GM18507 (cell line): ENCODE data around the gene KCNH6.

Source experiments
- DNase-seq: peaks from one replicate; pipeline ENCODE4 v3.0.0; 2011; ENCODE audit warnings: low read depth; ENCODE audit not compliant: insufficient read length; ENCODE audit errors: extremely low spot score
- FAIRE-seq: peaks from 2 replicates; lab custom pipeline; 2011; peaks lifted over from hg19 to GRCh38; lab: Jason Lieb, UNC

Gene KCNH6

DNA sequence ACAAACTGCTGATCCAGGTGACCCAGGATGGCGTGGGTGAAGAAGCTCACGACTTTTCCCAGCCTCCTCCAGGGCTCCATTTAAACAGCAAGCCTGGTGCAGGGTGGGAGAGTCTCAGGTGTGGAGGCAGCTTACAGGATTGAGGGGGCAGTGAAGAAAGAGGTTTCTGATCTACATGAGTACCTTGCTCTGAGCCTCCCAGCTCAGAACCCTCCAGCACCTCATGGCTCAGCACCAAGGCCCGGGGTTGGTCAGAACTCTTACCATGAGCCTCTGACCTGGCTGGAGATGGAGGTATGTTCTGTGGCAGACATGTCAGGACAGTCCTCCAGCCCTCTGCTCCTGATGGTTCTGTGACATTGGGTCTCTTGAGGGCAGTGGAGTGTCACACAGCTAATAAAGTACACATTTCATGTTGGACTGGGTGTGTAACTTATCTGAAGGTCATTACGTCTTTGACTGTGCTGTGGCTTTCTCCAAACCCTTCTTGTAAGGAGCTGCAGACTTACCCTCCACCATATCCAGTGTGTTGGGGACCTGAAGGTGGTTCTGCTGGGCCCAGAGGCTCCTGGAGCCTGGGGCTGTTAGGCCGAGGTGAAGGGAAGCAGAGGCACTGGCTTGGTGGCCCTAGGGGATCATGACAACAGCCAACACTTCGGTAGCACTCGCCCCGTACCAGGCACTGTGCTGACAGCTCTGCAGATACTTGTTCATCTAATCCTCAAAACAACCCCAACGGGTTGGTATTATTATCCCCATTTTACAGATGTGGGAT, 23.3 kb downstream of the KCNH6 start:
- no peak for DNase-seq
- no peak for FAIRE-seq

DNA sequence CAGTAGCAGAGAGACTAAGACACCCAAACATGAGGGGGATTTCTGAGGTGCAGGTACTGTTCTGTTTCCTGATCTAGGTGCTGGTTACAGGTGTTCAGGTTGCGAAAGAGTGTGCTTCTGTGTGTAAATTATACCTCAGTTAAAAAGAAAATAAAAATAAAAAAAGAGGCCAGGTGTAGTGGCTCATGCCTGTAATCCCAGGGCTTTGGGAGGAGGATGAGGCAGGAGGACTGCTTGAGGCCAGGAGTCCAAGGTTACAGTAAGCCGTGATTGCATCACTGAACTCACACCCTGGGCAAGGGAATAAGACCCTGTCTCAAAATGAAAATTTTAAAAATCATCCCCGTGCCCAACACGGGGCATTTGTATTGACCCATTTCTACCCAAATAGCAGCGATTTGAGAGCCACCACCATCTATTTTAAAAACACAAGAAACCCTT, 23.9 kb downstream of the KCNH6 start:
- DNase-seq, result no peak
- FAIRE-seq, result no peak

DNA sequence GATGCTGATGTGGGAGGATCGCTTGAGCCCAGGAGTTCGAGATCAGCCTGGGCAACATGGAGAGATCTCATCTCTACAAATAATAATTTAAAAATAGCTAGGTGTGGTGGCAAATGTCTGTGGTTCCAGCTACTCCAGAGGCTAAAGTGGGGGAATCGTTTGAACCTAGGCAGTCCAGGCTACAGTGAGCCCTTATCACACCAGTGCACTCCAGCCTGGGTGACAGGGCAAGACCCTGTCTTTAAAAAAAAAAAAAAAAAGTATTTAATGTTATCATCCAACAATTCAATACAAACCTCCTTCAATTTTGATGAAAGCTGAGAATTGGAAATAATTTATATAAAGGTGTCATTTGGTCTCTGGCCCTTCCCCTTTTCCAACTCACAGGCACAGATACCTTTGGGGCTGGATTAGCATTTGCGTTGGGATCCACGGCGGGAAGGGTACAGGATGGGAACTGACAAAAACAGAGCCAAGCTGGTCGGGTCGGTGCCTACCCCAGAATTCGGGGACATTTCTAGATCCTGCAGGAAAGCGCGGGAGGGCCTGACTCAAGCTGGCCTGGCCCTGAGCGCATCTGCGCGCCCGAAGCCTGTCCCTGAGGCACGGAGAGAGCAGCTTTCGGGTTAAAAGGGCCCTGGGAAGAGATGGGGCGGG, 26.3 kb downstream of the KCNH6 start:
- DNase-seq (no peak), FAIRE-seq (no peak)

DNA sequence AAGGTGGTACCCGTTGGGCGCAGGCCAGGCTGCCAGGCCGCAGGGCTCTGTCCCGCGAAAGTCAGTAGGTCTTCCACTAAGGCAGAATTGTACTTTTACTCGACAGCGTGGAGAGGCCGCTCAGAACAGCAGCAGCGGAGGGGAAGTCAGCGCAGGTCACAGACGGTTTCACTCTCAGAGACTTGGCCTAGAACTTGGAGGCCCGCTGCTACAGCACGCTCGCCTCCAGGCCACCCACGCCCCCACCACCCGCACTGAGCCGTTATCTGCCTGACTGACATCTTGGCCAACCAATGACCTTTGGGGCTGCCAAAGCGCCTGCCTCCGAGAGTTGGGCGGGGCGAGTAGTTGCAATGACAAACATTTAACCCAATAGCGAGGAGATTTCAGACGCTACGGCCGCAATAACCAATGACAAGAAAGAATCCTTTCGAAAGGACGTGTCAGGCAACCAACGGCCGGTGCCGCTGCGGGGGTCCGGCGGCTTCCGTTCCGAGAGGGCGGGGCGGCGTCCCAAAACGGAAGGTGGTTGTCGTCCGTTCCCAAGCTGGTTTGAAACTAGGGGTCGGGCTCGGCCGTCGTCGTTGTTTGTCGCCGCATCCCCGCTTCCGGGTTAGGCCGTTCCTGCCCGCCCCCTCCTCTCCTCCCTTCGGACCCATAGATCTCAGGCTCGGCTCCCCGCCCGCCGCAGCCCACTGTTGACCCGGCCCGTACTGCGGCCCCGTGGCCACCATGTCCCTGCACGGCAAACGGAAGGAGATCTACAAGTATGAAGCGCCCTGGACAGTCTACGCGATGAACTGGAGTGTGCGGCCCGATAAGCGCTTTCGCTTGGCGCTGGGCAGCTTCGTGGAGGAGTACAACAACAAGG, 27.0 kb downstream of the KCNH6 start, which contains the start of gene DCAF7:
DCAF7 (plus strand) TSS at position 532 of the 871 bp plus-strand sequence; CDS start at position 733, 201 bp downstream.
- DNase-seq (peak; percentile 99), FAIRE-seq (peak; percentile 97)

DNA sequence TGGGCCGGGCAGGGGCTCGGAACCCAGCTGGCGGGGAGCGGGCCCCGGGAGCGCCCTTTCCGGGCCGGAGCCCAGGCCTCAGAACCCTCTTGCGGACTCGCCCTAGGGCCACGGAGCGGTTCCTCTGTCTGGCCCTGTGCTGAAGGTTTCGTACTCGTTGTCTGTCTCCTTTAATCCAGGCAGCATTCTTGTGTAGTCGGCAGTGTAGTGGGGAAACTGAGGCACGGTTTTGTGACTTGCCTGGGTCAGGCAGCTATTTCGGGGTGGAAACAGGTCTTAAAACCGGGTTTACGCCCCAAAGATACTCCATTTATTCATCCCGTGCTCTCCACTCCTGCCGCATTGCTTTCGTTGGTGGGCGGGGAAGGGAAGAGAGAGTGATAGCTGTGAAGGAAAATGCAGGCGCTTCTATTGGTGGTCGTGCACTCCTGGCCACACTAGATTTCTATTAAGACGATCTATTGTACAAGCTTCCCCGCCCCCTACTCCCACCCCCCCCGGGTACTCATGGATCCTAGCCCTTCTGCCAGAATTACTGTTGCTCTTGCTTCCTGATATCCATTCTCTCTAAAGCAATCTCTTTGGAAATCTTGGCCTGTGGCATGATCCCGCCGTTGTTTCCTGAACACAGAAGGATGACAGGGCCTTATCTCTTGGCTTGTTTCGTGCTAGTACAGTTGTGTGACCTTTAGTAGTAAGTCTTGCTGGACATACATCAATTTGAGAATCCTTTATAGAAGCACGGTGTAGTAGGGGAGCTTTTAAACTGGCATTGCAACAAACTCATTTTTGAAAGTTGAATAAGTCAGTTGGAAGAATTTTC, 27.9 kb downstream of the KCNH6 start:
- DNase-seq (no peak), FAIRE-seq (no peak)

DNA sequence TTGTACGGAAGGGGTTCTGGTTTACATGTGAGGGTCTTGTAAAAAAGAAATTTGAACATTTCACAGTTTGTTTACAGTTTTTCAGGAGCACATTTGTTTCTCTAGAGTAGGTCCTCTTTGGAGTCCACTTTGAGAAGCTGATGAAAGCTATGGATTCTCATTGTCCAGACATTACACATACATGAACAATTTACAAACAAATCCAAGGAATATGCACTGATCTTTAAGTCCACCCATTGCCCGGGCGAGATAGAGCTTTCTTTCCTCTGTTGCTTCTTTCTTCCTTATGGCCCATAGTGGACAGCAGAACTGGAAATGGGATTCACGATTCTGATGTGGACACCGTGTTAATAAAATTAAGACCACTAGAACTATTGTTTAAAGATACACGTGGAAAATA, 29.1 kb downstream of the KCNH6 start:
- no peak for DNase-seq
- no peak for FAIRE-seq

DNA sequence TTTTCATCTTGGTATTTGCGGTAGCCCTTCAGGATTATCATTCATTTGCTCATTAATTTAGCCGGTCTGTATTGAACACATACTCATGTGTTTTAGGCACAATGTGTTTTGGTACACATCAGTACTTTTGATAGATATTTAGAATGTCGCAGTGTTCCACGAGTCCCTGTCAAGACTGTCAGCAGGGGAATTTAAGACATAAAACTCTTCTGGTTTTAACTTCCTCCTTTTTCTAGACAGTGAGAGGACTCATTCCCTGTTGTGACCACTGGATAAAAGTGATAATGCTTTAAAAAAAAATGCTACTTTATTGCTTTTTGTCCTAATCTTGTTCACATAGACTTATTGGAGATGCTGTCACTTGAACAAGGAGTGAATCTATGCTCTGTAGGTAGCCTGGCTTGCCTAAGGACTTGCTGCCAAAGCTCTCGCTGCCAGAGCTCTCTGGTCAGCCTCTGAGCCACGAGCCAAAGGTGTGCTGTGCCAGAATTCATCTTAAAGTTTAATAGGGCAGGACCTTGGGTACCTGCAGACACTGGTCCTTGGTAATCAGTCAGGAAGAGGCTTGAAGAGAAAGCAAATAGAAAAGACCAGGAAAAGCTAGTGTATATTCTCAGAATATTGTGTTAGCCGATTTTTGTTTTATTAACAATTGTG, 32.5 kb downstream of the KCNH6 start:
- FAIRE-seq, result no peak
- DNase-seq, result no peak

DNA sequence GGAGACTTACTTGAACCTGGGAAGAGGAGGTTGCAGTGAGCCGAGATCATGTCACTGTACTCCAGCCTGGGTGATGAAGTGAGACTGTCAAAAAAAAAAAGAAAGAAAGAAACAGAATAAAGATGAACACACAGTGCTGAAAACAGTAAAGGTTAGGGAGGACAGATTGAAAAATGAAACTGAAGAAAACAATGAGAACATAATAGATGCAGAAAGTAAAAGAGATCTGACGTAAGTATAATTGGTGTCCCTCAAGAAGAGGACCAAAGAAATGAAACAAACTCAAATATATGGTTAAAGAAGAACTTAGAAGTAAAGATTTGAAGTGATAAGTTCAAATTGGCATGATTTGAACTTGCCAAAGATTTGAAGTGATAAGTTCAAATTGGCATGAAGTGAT, 34.3 kb downstream of the KCNH6 start:
- DNase-seq (no peak), FAIRE-seq (no peak)

DNA sequence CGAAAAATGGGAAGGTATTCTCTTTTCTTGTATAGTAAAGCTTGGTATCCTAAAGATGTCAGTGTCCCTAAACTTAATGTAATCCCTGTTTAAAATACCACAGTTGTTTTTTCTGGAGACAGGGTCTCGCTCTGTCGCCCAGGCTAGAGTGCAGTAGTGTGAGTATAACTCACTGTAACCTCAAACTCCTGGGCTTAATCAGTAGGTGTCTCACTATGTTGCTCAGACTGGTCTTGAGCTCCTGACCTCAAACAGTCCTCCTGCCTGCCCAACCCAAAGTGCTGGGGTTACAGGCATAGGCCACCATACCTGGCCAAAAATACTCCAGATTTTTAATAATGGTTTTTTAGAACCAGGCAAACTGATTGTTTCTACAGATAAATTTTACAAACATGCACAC, 35.3 kb downstream of the KCNH6 start:
- DNase-seq (no peak), FAIRE-seq (no peak)

DNA sequence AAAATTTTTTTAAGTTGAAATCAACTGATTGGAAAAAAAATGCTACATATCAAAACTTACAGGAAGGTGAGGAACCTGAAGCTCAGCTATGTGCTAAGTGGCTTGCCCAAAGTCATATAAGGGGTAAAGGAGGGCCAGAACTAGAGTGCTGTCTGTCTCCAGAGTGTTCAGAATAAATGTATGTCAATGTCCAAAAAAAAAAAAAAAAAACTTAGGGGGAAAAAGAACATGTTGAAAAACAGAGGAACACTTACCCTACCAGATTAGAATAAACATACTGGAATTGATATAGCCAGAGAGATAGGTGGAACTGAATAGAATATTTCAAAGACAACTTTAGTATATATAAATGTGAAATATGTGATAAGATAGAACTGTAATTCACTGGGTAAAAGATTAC, 38.7 kb downstream of the KCNH6 start:
- FAIRE-seq (no peak), DNase-seq (no peak)

DNA sequence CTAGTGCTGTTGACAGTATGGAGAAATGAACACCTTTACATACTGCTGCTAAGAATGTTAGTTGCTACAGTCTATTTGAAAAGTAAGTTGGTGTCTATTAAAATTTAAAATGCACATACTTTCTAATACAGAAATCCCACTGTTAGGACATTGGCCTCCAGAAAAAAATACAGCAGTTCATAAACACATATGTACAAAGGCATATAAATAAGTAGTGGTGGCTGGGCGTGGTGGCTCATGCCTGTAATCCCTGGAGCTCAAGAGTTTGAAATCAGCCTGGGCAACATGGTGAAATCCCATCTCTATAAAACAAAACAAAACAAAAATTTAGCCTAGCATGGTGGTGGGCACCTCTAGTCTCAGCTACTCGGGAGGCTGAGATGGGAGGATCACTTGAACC, 40.2 kb downstream of the KCNH6 start:
- FAIRE-seq (no peak), DNase-seq (no peak)

DNA sequence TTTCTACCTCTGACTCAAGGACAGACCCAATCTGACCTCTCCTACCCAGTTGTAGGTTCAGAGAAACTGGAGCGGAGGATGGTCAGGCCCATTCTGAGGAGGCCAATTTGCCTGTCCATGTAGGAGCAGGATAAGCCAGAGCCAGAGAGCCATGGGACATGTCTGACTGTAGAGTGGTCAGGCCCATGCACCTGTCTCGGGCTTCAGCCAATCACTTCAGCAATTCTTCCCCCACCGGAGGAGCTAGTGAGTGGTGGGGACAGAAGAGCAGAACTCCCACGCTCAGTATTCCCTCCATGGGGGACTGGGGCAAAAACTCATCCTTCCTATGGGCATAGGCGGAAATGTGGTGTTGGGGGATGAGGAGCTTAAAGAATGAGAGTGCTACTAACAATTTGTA, 41.4 kb downstream of the KCNH6 start:
- FAIRE-seq (no peak), DNase-seq (no peak)

DNA sequence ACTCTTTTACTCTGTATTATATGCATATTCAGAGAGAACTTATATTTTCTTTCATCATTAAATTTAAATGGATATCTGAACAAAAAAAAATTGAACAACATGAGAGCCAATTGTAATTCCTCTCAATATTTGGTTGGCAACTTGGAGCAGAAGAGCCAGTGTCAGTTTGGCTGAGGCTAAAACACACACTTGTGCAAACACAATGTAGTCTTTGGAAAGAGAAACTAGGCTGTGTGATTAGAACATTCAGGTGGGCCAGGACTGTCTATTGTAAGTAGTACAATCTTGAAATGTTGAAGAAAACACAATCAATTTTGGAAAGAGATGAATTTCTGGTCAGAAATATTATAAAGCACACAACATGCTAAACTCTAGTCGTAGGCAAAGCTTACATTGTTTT, 44.1 kb downstream of the KCNH6 start:
- DNase-seq (no peak), FAIRE-seq (no peak)

DNA sequence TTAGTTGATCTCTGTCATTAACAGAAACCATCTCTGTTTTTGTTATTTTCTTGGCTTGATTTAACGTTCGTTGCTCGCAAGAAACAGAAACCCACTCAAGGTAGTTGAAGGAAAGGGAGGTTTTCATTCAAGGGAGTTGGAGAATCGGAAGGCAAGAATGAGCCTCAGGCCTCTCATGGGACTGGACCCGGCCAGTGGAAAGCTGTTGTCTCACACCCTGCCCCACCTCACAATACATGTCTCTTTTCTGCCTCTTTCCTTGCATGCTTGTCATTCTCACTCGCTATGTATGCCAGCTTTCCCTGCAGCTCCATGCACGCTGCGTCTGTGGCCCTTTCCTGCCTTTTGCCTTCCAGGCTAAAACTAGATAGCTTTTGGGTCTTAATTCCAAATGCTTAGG, 45.4 kb downstream of the KCNH6 start:
- DNase-seq (no peak), FAIRE-seq (no peak)

DNA sequence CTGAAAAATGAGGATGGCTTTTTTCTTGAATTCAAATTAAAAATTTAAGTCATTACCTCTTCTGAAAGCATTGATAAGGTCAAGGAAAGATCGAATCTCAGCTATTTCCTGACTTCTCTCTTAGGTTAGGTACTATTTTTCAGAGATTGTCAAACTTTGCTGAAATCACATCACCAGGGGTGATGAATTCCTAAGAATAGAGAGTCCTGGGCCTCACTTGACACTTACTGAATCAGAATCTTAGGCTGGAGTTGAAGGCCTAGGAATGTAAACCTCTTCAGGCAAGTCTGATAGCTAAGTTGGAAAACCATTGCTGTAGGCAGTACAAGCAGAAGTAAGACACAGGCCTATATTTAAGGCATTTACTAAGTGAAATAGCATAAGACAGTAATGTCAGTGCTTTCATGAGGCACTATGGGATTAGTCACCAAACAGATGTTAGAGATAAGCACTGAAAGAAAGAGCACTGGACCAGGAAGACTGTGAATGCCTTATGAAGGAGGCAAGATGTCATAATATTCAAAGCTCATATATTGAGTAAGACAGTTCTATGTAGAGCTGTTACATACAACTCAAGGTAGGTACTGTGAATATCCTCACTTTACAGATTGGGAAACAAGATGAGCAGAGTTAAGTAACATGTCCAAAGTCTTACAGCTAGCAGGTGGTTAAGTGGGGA, 48.6 kb downstream of the KCNH6 start:
- FAIRE-seq, result no peak
- no peak for DNase-seq

DNA sequence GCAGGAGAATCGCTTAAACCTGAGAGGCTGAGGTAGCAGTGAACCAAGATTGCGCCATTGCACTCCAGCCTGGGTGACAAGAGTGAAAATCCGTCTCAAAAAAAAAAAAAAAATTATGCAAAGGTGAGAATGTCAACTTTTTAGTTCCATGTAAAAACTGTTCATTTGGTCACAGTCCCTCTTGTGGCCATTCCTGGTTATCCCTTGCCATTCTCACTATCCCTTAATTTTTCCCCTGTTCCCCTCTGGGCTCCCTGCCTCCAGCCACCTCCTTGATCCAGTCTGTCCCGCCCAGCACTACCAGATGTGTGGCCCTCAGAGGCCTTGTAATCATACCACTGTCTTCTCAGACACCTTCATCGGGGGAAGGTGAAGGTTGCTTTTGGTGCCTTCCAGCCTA, 50.5 kb downstream of the KCNH6 start:
- FAIRE-seq, result no peak
- no peak for DNase-seq

DNA sequence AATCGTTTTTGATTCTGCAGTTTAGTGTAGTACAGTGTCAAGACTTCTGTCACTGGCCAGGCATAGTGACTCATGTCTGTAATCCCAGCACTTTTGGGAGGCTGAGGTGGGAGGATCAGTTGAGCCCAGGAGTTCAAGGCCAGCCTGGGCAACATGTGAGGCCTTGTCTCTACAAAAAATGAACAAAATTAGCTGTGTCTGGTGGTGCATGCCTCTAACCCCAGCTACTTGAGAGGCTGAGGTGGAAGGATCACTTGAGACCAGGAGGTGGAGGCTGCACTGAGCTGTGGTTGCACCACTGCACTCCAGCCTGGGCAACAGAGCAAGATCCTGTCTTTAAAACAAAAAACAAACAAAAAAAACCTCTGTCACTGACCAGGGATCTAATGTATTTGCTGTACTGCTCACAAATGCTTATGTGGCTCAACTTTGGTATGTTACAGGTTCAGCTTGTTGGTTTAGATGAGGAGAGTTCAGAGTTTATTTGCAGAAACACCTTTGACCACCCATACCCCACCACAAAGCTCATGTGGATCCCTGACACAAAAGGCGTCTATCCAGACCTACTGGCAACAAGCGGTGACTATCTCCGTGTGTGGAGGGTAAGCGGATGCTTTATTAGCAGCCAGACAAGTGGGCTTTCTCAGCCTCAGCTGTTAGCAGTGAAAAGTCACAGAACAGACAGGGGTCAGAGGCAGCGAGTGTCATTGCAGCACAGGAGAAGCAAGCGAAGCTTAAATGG, 55.0 kb downstream of the KCNH6 start:
- no peak for DNase-seq
- FAIRE-seq, result no peak

DNA sequence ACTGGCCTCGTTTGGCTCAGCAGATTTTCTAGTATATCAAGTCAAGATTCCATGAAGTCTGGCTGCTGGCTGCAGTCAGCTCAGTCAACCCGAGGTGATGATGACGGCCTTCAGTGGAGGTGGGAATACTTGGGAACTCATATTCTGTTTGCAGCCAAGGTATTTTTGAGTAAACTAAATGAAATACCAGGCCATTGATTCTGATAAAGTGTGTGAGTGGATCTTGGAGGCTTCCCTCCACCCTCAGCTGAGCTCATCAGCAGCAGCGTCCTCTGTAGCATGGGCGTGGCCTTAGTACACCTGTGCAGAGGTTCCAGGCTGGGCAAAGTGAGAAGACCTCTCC, 55.6 kb downstream of the KCNH6 start:
- DNase-seq (no peak), FAIRE-seq (no peak)
